H9 (cell line): ENCODE data around the gene SEH1L. TPM values are rescaled to one million over a fixed set of nuclear protein-coding genes. Genes with fewer than 3 reads are reported as not detected.

Source experiments
- DNase-seq: peaks from one replicate; pipeline ENCODE4 v3.0.0-alpha.2; 2017
- H2AFZ ChIP-seq: one replicate; pipeline ENCODE4 v1.6.1; 2013; ENCODE audit warnings: mild to moderate bottlenecking, low read length, control low read depth, moderate library complexity
- H2AK5ac ChIP-seq: 2 replicates; pipeline ENCODE4 v1.6.1; 2013; ENCODE audit warnings: low read length, control low read depth, mixed read lengths; ENCODE audit not compliant: insufficient read length
- H2BK120ac ChIP-seq: one replicate; pipeline ENCODE4 v1.6.1; 2013; ENCODE audit warnings: low read depth, mild to moderate bottlenecking, low read length, control low read depth, inconsistent platforms; ENCODE audit not compliant: poor library complexity, severe bottlenecking
- H2BK12ac ChIP-seq: 2 replicates; pipeline ENCODE4 v1.6.1; 2013; ENCODE audit warnings: low read length, control low read depth, mixed read lengths, low read depth; ENCODE audit not compliant: insufficient read length
- H2BK15ac ChIP-seq: 2 replicates; pipeline ENCODE4 v1.6.1; 2013; ENCODE audit warnings: low read depth, low read length, control low read depth
- H2BK20ac ChIP-seq: one replicate; pipeline ENCODE4 v1.6.1; 2013; ENCODE audit warnings: low read depth, mild to moderate bottlenecking, low read length, control low read depth, inconsistent platforms; ENCODE audit not compliant: poor library complexity, severe bottlenecking
- H2BK5ac ChIP-seq: 2 replicates; pipeline ENCODE4 v1.6.1; 2013; ENCODE audit warnings: low read length, control low read depth, mixed read lengths; ENCODE audit not compliant: insufficient read length
- H3K14ac ChIP-seq: 2 replicates; pipeline ENCODE4 v1.6.1; 2013; ENCODE audit warnings: low read length, control low read depth; ENCODE audit not compliant: insufficient read depth
- H3K18ac ChIP-seq: 2 replicates; pipeline ENCODE4 v1.6.1; 2013; ENCODE audit warnings: low read depth, mild to moderate bottlenecking, mixed read lengths, low read length, control low read depth; ENCODE audit not compliant: insufficient read length
- H3K23ac ChIP-seq: 2 replicates; pipeline ENCODE4 v1.6.1; 2013; ENCODE audit warnings: low read length, control low read depth, mixed read lengths, low read depth; ENCODE audit not compliant: insufficient read length
- H3K23me2 ChIP-seq: 2 replicates; pipeline ENCODE4 v1.6.1; 2013; ENCODE audit warnings: low read depth, mild to moderate bottlenecking, mixed read lengths, low read length, control low read depth; ENCODE audit not compliant: insufficient read length, poor library complexity, severe bottlenecking
- H3K27ac ChIP-seq: 2 replicates; pipeline ENCODE4 v1.5.1; 2013; ENCODE audit warnings: low read length, control low read depth, mixed read lengths, low read depth; ENCODE audit not compliant: insufficient read length
- H3K27me3 ChIP-seq: 2 replicates; pipeline ENCODE4 v1.6.1; 2013; ENCODE audit warnings: low read length, control low read depth, inconsistent platforms; ENCODE audit not compliant: insufficient read depth
- H3K4ac ChIP-seq: 2 replicates; pipeline ENCODE4 v1.6.1; 2013; ENCODE audit warnings: low read depth, mild to moderate bottlenecking, control low read depth, inconsistent platforms, low read length, moderate library complexity
- H3K4me1 ChIP-seq: 2 replicates; pipeline ENCODE4 v1.6.1; 2013; ENCODE audit warnings: low read length, control low read depth, inconsistent platforms; ENCODE audit not compliant: insufficient read depth
- H3K4me2 ChIP-seq: 2 replicates; pipeline ENCODE4 v1.6.1; 2013; ENCODE audit warnings: low read length, control low read depth, mixed read lengths; ENCODE audit not compliant: insufficient read length, insufficient read depth
- H3K56ac ChIP-seq: 2 replicates; pipeline ENCODE4 v1.6.1; 2013; ENCODE audit warnings: low read depth, mild to moderate bottlenecking, mixed read lengths, low read length, control low read depth; ENCODE audit not compliant: insufficient read length
- H3K79me1 ChIP-seq: 2 replicates; pipeline ENCODE4 v1.6.1; 2013; ENCODE audit warnings: low read depth, mild to moderate bottlenecking, moderate library complexity, low read length, control low read depth, inconsistent platforms; ENCODE audit not compliant: insufficient read depth, poor library complexity, severe bottlenecking
- H3K79me2 ChIP-seq: 2 replicates; pipeline ENCODE4 v1.6.1; 2013; ENCODE audit warnings: low read length, control low read depth, inconsistent platforms; ENCODE audit not compliant: insufficient read depth
- H3K9ac ChIP-seq: 2 replicates; pipeline ENCODE4 v1.6.1; 2013; ENCODE audit warnings: low read length, control low read depth, mixed read lengths; ENCODE audit not compliant: insufficient read length; ENCODE audit errors: extremely low read depth
- H3K9me3 ChIP-seq: one replicate; pipeline ENCODE4 v1.6.1; 2013; ENCODE audit warnings: low read depth, low read length, inconsistent platforms; ENCODE audit not compliant: control insufficient read depth
- H3T11ph ChIP-seq: one replicate; pipeline ENCODE4 v1.6.1; 2013; ENCODE audit warnings: mild to moderate bottlenecking, low read length, control low read depth, inconsistent platforms
- H4K20me1 ChIP-seq: one replicate; pipeline ENCODE4 v1.6.1; 2013; ENCODE audit not compliant: control insufficient read depth, insufficient read length, insufficient read depth
- H4K5ac ChIP-seq: 2 replicates; pipeline ENCODE4 v1.6.1; 2013; ENCODE audit warnings: low read depth, mild to moderate bottlenecking, mixed read lengths, low read length, control low read depth; ENCODE audit not compliant: insufficient read length
- H4K8ac ChIP-seq: replicated peaks from 2 replicates; pipeline ENCODE4 v1.6.1; 2013; ENCODE audit warnings: low read length, control low read depth, mixed read lengths, low read depth; ENCODE audit not compliant: insufficient read length
- H4K91ac ChIP-seq: 2 replicates; pipeline ENCODE4 v1.6.1; 2013; ENCODE audit warnings: low read depth, mild to moderate bottlenecking, moderate library complexity, mixed read lengths, low read length, control low read depth; ENCODE audit not compliant: insufficient read length
- H3K27ac Mint-ChIP-seq, 3 experiments: 2 replicates in 2 of 3; 3 replicates in 1 of 3; pipeline ENCODE4 v1.8.0; 2020 to 2021; ENCODE audit warnings: mixed read lengths in 3 of 3, mild to moderate bottlenecking in 1 of 3, moderate library complexity in 1 of 3
- H3K27me3 Mint-ChIP-seq: 2 replicates; pipeline ENCODE4 v1.8.0; 2021; ENCODE audit warnings: low read depth, mild to moderate bottlenecking, moderate library complexity, mixed read lengths
- H3K36me3 Mint-ChIP-seq, 3 experiments: 2 replicates in 2 of 3; 3 replicates in 1 of 3; pipeline ENCODE4 v1.8.0; 2020 to 2021; ENCODE audit warnings: low read depth in 3 of 3, mixed read lengths in 3 of 3; ENCODE audit not compliant: insufficient read depth in 1 of 3
- H3K4me1 Mint-ChIP-seq, 2 experiments: 2 replicates each; pipeline ENCODE4 v1.8.0; 2020; ENCODE audit warnings: mixed read lengths in 2 of 2
- H3K4me3 Mint-ChIP-seq, 2 experiments: 2 replicates in 1 of 2; 3 replicates in 1 of 2; pipeline ENCODE4 v1.8.0; 2020 to 2021; ENCODE audit warnings: mild to moderate bottlenecking in 2 of 2, mixed read lengths in 2 of 2, moderate library complexity in 1 of 2
- H3K9me3 Mint-ChIP-seq, 2 experiments: 2 replicates in 1 of 2; 3 replicates in 1 of 2; pipeline ENCODE4 v1.8.0; 2020; ENCODE audit warnings: mild to moderate bottlenecking in 2 of 2, mixed read lengths in 2 of 2, moderate library complexity in 1 of 2
- WGBS: extraction: QIAGEN DNeasy Blood & Tissue Kit; methylation state at CpG from one replicate; pipeline ENCODE4 v1.1.7; 2013; ENCODE audit warnings: missing lambda C conversion rate, low lambda C conversion rate, mixed read lengths; ENCODE audit not compliant: insufficient read length; ENCODE audit errors: extremely low coverage; 5-methylcytosine and 5-hydroxymethylcytosine counted together
- total RNA-seq: library from RNA; stranded (reverse); gene quantifications from 2 replicates; pipeline ENCODE4 v1.2.1, GENCODE V29; 2021
- TF ChIP-seq, protein P1 (sequence below): fragments of 200-600 bp; sonication (generic); conservative IDR thresholded peaks from 3 replicates; pipeline ENCODE4 v1.8.0; 2021; ENCODE audit warnings: antibody characterized with exemption, mild to moderate bottlenecking

Gene SEH1L
- total RNA-seq, 1 experiment from 2014 or later = 97.2 TPM

DNA sequence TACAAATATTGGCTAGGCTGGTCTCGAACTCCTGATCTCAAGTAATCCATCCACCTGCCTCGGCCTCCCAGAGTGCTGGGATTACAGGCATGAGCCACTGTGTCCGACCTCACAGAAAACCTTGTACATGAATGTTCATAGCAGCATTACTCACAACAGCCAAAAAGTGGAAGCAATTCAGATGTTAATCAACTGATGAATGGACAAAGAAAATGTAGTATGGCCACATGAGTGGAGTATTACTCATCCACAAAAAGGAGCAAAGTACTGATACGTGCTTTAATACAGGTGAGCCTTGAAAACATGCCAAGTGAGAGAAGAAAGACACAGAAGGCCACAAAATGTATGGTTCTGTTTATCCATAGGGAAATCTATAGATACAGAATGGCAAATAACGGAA, 63.9 kb downstream of the SEH1L start:
- no peaks in the 10 kb centered on the region for H3K4me1 ChIP-seq
- no peaks in the 10 kb centered on the region for H4K20me1 ChIP-seq
- no peak overlapping the region for H3K23ac ChIP-seq
- H2BK5ac ChIP-seq = no peak overlapping the region
- Mint-ChIP-seq H3K4me3 (no peak overlapping the region), H3K4me1 (no peaks in the 10 kb centered on the region), H3K27ac (no peak overlapping the region), H3K9me3 (no peaks in the 10 kb centered on the region), H3K36me3 (peaks cover 13 to 72% (median 57%) of the 10 kb centered on the region in 3 experiments; a peak in 6 of 7 replicates), H3K27me3 (no peaks in the 10 kb centered on the region)
- H3K27me3 ChIP-seq = no peaks in the 10 kb centered on the region
- no peaks in the 10 kb centered on the region for H3K79me1 ChIP-seq
- DNase-seq = no peak
- H4K8ac ChIP-seq = no peak overlapping the region
- H3K4me2 ChIP-seq = no peak overlapping the region
- no peak overlapping the region for H3K56ac ChIP-seq
- no peak overlapping the region for H2BK20ac ChIP-seq
- H3K4ac ChIP-seq = no peak overlapping the region
- H2BK120ac ChIP-seq = no peak overlapping the region
- H3K9me3 ChIP-seq = no peaks in the 10 kb centered on the region
- no peaks in the 10 kb centered on the region for H3K79me2 ChIP-seq
- H2AFZ ChIP-seq = no peak overlapping the region
- no peak overlapping the region for H4K5ac ChIP-seq
- no peak overlapping the region for H2BK12ac ChIP-seq
- no peak overlapping the region for H4K91ac ChIP-seq
- no peak overlapping the region for H3K27ac ChIP-seq
- H3T11ph ChIP-seq = no peak overlapping the region
- no CpG with 5 or more reads among the region's 5 CpGs for WGBS
- no peak overlapping the region for H3K18ac ChIP-seq
- no peak overlapping the region for H3K14ac ChIP-seq
- H3K23me2 ChIP-seq = no peaks in the 10 kb centered on the region
- H2BK15ac ChIP-seq = no peak overlapping the region
- H3K9ac ChIP-seq = no peak overlapping the region
- TF ChIP-seq, protein P1, sequence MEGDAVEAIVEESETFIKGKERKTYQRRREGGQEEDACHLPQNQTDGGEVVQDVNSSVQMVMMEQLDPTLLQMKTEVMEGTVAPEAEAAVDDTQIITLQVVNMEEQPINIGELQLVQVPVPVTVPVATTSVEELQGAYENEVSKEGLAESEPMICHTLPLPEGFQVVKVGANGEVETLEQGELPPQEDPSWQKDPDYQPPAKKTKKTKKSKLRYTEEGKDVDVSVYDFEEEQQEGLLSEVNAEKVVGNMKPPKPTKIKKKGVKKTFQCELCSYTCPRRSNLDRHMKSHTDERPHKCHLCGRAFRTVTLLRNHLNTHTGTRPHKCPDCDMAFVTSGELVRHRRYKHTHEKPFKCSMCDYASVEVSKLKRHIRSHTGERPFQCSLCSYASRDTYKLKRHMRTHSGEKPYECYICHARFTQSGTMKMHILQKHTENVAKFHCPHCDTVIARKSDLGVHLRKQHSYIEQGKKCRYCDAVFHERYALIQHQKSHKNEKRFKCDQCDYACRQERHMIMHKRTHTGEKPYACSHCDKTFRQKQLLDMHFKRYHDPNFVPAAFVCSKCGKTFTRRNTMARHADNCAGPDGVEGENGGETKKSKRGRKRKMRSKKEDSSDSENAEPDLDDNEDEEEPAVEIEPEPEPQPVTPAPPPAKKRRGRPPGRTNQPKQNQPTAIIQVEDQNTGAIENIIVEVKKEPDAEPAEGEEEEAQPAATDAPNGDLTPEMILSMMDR = no peak
- H2AK5ac ChIP-seq = no peak overlapping the region
